Adipocyte (in vitro differentiated cells): ENCODE data around the gene MED17.
A peak's percentile ranks its signal among the peaks of the same experiment; 100 is the strongest.

Source experiments
- DNase-seq: peaks from one replicate; pipeline ENCODE4 v3.0.0-alpha.2; 2015; ENCODE audit warnings: low read depth
- H3K27me3 ChIP-seq: replicated peaks from 2 replicates; pipeline ENCODE4 v1.7.0; 2013; ENCODE audit warnings: mild to moderate bottlenecking, low read length, moderate library complexity; ENCODE audit not compliant: control insufficient read depth, insufficient read depth
- H3K36me3 ChIP-seq: 2 replicates; pipeline ENCODE4 v1.7.0; 2013; ENCODE audit warnings: low read length, mild to moderate bottlenecking, moderate library complexity; ENCODE audit not compliant: control insufficient read depth, insufficient read depth, severe bottlenecking
- H3K4me1 ChIP-seq: 2 replicates; pipeline ENCODE4 v1.7.0; 2013; ENCODE audit warnings: mild to moderate bottlenecking, low read length, moderate library complexity; ENCODE audit not compliant: control insufficient read depth, insufficient read depth
- H3K4me3 ChIP-seq: 2 replicates; pipeline ENCODE4 v1.7.0; 2013; ENCODE audit warnings: mild to moderate bottlenecking, low read length, moderate library complexity
- H3K9ac ChIP-seq: 2 replicates; pipeline ENCODE4 v1.7.0; 2013; ENCODE audit warnings: mild to moderate bottlenecking, low read length, moderate library complexity
- H3K9me3 ChIP-seq: 2 replicates; pipeline ENCODE4 v1.7.0; 2013; ENCODE audit warnings: mild to moderate bottlenecking, low read length, moderate library complexity; ENCODE audit not compliant: control insufficient read depth

MED17 gene

GRCh38 chr11:93842034-93842433 is 58.0 kb downstream of the MED17 start:
- Histone ChIP-seq H3K9me3 (no peaks in the 10 kb centered on the region), H3K4me3 (no peak overlapping the region), H3K36me3 (no peaks in the 10 kb centered on the region), H3K27me3 (no peaks in the 10 kb centered on the region), H3K9ac (no peak overlapping the region), H3K4me1 (peaks cover 7% of the 10 kb centered on the region)
- no peak for DNase-seq

GRCh38 chr11:93842461-93842860 is 58.4 kb downstream of the MED17 start:
- DNase-seq = peak; percentile 78
- H3K27me3 ChIP-seq = no peaks in the 10 kb centered on the region
- no peaks in the 10 kb centered on the region for H3K36me3 ChIP-seq

GRCh38 chr11:93843906-93844305 is 59.8 kb downstream of the MED17 start:
- H3K27me3 ChIP-seq = no peaks in the 10 kb centered on the region
- H3K9ac ChIP-seq = no peak overlapping the region
- no peak for DNase-seq
- no peaks in the 10 kb centered on the region for H3K9me3 ChIP-seq
- peaks cover 7% of the 10 kb centered on the region for H3K4me1 ChIP-seq
- H3K4me3 ChIP-seq = no peak overlapping the region
- no peaks in the 10 kb centered on the region for H3K36me3 ChIP-seq

More at GRCh38 chr11:93842461-93842860, 58.4 kb downstream of the MED17 start:
- no peak overlapping the region for H3K9ac ChIP-seq
- H3K9me3 ChIP-seq = no peaks in the 10 kb centered on the region
- H3K4me3 ChIP-seq = no peak overlapping the region
- H3K4me1 ChIP-seq = peaks cover 7% of the 10 kb centered on the region

GRCh38 chr11:93844568-93844967 is 60.5 kb downstream of the MED17 start:
- DNase-seq = no peak
- no peaks in the 10 kb centered on the region for H3K27me3 ChIP-seq
- H3K4me3 ChIP-seq = no peak overlapping the region
- no peaks in the 10 kb centered on the region for H3K36me3 ChIP-seq
- no peak overlapping the region for H3K9ac ChIP-seq
- H3K4me1 ChIP-seq = peaks cover 7% of the 10 kb centered on the region
- no peaks in the 10 kb centered on the region for H3K9me3 ChIP-seq

GRCh38 chr11:93845181-93846092 is 61.4 kb downstream of the MED17 start:
- H3K4me1 ChIP-seq = no peaks in the 10 kb centered on the region
- no peaks in the 10 kb centered on the region for H3K27me3 ChIP-seq
- no peak overlapping the region for H3K4me3 ChIP-seq
- H3K36me3 ChIP-seq = no peaks in the 10 kb centered on the region
- no peaks in the 10 kb centered on the region for H3K9me3 ChIP-seq
- DNase-seq = no peak
- H3K9ac ChIP-seq = no peak overlapping the region

GRCh38 chr11:93846411-93846810 is 62.3 kb downstream of the MED17 start:
- H3K4me3 ChIP-seq = no peak overlapping the region
- H3K9ac ChIP-seq = no peak overlapping the region
- no peaks in the 10 kb centered on the region for H3K9me3 ChIP-seq
- no peaks in the 10 kb centered on the region for H3K27me3 ChIP-seq
- H3K4me1 ChIP-seq = no peaks in the 10 kb centered on the region
- peak; percentile 27 for DNase-seq
- no peaks in the 10 kb centered on the region for H3K36me3 ChIP-seq

GRCh38 chr11:93849201-93849600 is 65.1 kb downstream of the MED17 start:
- no peak for DNase-seq
- H3K4me1 ChIP-seq = no peaks in the 10 kb centered on the region
- no peaks in the 10 kb centered on the region for H3K9me3 ChIP-seq
- no peaks in the 10 kb centered on the region for H3K36me3 ChIP-seq
- no peak overlapping the region for H3K9ac ChIP-seq
- no peaks in the 10 kb centered on the region for H3K27me3 ChIP-seq
- peak overlapping the region; percentile 73 for H3K4me3 ChIP-seq

GRCh38 chr11:93849751-93850593 is 65.9 kb downstream of the MED17 start:
- peak overlapping the region; percentile 73 for H3K4me3 ChIP-seq
- peak; percentile 45 for DNase-seq

GRCh38 chr11:93850594-93851018 is 66.5 kb downstream of the MED17 start, which contains the start of gene VSTM5:
Gene VSTM5, minus strand, starts transcription at chr11:93850618. Its CDS starts 116 bp downstream, at chr11:93850502.
- DNase-seq = no peak
- Histone ChIP-seq H3K27me3 (no peaks in the 10 kb centered on the region), H3K4me3 (peak within 1 kb of the TSS; percentile 73), H3K4me1 (no peaks in the 10 kb centered on the region), H3K36me3 (no peaks in the 10 kb centered on the region), H3K9ac (peak within 1 kb of the TSS; percentile 68), H3K9me3 (no peaks in the 10 kb centered on the region)

More at GRCh38 chr11:93849751-93850593, 65.9 kb downstream of the MED17 start:
- no peaks in the 10 kb centered on the region for H3K9me3 ChIP-seq
- H3K27me3 ChIP-seq = no peaks in the 10 kb centered on the region
- H3K36me3 ChIP-seq = no peaks in the 10 kb centered on the region
- no peaks in the 10 kb centered on the region for H3K4me1 ChIP-seq
- peak overlapping the region; percentile 68 for H3K9ac ChIP-seq

- no peaks in the 10 kb centered on the region for H3K4me1 ChIP-seq
- H3K9ac ChIP-seq = no peak overlapping the region
- no peak overlapping the region for H3K4me3 ChIP-seq
- H3K36me3 ChIP-seq = no peaks in the 10 kb centered on the region
- DNase-seq = no peak
- no peaks in the 10 kb centered on the region for H3K27me3 ChIP-seq
- no peaks in the 10 kb centered on the region for H3K9me3 ChIP-seq
These were observed 68.2 kb downstream of the MED17 start for GRCh38 chr11:93852242-93852641.
